Activated CD4-positive, CD25-positive, alpha-beta regulatory T cell treated with anti-CD3 and anti-CD28 coated beads, Interleukin-2, amount 50 U/mL, for 16 hours (primary cell): Measurements from ENCODE around the gene LHX1.

Experiments
- DNase-seq: peaks from one replicate; pipeline ENCODE4 v3.0.0-alpha.2; 2020; ENCODE audit warnings: low read depth, low spot score

Gene LHX1

GRCh38 chr17:36939052-36939801 is 2.0 kb downstream of the LHX1 start:
- no peak for DNase-seq

DNA sequence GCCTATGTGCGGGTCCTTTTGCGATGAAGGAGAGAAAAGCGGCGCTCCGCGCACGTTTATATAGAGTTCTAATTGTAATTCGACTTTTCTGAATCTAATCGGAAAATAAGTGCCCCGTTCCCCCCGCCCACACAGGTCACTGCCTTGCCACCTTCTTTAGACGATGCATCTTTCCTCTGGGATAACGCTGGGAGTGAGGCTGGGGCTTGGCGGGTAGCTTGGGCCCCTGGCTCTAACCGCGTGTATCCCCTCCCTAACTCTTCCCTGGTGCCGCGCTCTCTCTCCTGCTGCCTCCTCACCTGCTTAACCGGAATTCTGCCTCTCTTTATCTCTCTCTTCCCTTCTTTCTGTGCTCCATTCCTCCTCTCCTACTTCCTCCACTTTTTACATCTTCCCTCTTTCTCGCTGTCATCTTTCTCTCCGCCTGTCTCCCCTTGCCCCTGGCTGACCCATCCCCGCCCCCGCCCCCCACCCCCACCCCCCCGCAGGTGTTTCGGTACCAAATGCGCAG is 2.6 kb downstream of the LHX1 start:
- DNase-seq: no peak

DNA sequence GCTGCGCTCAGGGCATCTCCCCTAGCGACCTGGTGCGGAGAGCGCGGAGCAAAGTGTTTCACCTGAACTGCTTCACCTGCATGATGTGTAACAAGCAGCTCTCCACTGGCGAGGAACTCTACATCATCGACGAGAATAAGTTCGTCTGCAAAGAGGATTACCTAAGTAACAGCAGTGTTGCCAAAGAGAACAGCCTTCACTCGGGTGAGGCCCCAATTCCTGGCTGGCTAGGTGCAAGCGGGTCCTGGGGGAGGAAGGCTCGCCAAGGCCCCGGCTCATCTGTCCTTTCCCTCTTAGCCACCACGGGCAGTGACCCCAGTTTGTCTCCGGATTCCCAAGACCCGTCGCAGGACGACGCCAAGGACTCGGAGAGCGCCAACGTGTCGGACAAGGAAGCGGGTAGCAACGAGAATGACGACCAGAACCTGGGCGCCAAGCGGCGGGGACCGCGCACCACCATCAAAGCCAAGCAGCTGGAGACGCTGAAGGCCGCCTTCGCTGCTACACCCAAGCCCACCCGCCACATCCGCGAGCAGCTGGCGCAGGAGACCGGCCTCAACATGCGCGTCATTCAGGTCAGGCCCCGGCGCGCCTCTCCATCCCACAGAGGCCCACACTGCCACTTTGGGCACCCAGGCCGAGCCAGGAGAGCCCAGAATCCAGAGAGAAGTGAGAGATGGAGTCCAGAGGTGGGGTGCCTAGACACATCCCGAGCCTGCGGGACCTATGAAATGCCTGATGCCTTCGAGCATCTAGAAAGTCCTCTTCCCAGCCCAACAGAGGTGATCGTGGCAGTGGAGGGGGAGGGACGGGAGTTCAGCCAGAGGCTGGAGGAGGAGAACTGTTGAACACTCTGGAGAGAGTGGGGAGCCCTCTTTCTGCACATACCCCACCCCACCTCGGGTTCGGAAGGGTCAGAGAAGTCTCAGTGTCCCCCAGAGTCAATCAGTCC is 3.3 kb downstream of the LHX1 start:
- DNase-seq: no peak

GRCh38 chr17:36941265-36942010 is 4.2 kb downstream of the LHX1 start:
- no peak for DNase-seq

- no peak for DNase-seq
These were observed 4.8 kb downstream of the LHX1 start for GRCh38 chr17:36942019-36942599.

GRCh38 chr17:36942631-36943125 is 5.4 kb downstream of the LHX1 start:
- no peak for DNase-seq

DNA sequence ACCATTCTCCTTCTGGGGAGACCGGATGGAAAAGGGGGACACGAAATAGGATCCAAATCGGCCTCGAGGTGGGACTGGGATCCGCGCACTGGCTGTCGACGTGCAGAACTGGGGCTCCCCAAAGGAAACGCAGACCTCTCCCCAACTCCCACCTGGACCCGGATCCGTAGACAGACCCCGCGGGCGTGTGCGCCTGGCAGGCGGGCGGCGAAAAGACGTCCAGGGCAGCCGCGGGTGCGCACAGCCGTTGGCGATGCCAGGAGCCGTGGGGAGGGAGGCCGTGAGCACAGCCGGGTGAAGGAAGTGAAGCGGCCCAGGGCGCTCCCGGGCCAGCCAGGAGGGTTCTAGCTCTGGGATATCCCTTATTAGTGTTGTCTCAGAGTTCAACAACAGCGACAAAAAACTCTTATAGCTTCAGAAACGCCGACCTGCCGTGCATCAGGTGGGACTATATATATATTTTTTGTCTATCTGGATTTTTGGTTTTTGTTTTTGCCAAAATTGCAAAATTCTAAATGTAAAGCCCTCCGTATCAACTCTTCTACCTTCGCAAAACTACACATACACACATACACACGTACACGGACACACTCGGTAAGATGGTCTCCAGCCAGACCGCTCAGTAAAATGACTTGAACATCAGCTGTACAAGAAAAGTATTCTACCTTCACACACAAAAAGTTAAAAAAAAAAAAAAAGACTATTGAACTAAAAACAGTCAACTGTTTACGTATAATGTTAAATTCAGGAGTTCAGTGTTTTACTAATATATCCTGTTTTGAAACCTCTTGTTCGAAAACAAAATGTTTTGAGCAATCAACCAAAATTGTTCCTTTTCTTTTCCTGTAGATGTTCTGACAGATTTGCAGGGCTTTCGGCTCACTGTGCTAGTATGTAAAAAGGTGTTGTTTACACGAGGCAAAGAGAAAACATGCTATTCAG is 6.2 kb downstream of the LHX1 start:
- no peak for DNase-seq

- no peak for DNase-seq
These were observed 7.3 kb downstream of the LHX1 start for GRCh38 chr17:36944553-36944952.

GRCh38 chr17:36945140-36945539 is 7.9 kb downstream of the LHX1 start:
- DNase-seq: no peak

DNA sequence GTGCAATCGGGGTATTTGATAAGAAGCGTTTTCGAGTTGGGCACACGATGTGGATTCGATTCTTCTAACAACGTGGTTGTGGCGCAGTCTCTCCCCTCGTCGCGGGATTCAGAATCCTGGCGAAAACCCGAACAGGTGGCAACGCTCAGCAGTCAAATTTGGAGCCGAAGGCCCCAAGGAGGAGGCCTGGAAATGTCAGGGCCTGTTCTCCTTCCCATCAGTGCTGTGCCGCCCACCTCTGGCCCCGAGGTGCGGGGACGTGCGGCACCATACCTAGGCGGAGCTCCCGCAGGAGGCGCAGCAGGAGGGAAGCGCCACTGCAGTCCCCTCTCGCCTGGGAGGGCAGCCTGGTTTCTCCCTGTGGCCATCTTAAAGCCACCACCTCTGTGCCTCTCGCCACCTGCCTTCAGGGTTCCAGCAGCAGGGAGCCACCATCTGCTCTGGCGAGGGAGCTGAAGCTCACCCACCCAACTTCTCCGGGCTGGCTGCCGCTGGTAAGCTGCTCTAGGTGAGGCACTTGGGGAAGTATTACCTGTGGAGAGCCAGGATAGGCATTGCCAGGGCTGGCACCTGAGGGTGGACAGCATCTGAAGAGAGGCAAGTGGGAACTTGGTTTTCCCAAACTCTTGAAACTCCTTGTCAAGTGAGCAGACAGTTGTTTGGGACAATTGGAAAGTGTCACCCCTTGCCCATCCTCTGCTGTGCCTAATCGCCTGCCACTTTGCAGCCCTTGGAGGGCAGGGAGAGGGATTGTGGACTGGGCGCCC is 8.9 kb downstream of the LHX1 start:
- no peak for DNase-seq

DNA sequence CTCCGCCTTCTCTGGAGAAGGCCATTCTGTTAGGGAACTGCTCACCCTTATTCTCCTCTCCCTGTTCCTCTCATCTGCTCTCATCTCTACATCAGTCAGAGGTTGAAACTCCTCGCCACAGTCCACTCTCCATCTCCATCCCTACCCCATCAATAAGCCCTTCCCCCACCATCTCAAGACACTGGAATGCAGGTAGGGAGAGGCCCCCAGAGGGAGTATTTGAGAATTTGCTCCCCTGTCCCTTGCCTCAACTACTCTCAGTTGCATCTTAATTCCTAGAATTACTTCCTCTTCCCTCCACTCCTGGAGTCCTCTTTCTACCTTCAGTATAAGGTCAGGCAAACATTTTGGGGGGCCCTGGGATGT is 9.4 kb downstream of the LHX1 start:
- no peak for DNase-seq

DNA sequence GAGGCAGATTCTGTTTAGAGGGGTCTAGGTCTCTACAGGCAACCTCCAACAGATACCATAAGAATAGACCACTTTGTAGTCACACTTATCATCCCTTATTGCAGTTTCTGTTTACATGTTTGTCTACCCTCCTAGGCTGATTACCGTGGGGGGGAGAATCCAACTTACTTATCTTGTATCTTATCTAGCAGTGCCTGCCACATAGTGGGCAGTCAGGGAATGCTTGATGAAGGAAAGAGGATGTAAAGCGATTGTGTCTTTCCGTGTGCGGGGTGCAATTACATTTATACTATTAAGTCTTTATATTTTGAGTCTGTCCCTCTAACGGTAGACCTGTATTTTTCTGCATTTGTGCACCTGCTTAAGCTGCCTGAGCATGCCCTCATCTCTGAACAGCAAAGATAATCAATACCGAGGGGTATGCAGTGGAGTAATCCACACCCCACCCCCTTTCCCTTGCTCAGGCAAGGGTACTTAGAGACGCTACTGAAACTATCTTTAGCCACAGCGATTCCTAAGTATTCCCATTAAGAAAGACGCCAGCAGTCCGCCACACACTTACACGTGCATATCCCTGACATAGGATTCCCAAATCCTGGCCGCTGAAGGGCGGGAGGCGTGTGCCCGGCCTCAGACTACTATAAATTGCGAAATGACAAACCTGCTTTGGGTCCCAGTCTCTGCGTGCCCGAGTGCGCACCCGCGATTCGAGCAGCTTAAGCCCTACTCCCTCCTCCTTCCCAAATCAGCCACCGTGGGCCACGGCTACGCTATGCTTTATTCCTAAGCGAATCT is 10.8 kb downstream of the LHX1 start:
- DNase-seq: no peak

DNA sequence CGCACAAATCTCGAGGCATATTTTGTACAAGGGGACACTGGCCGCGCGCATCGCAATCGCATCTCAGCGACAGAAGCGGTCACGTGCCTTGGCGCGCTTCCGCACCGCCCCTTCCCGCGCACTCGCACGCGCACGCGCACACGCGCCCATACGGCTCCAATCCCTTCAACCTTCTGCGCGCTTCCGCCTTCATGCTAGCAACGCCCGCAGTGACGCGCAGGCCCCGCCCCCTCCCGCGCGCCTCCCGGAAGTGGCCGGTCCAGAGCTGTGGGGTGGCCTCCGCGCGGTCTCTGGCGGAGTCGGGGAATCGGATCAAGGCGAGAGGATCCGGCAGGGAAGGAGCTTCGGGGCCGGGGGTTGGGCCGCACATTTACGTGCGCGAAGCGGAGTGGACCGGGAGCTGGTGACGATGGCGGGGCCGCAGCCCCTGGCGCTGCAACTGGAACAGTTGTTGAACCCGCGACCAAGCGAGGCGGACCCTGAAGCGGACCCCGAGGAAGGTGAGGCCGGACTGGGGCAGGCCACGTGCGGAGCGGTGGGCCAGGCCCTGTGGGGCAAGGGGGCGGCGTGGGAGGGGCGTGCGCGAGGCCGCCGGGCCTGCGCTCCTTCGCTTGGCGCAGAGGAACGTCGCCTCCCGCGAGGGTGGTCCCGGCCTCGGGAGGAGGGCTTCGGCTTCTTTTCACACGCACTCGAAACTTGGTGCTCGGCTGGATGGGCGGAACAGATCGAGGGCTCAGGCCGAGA is 11.6 kb downstream of the LHX1 start, which contains the start of gene AATF:
Gene AATF (plus strand): TSS at position 238 of the 744 bp plus-strand sequence. CDS start 172 bp downstream, at position 410.
- peak; percentile 97 for DNase-seq

DNA sequence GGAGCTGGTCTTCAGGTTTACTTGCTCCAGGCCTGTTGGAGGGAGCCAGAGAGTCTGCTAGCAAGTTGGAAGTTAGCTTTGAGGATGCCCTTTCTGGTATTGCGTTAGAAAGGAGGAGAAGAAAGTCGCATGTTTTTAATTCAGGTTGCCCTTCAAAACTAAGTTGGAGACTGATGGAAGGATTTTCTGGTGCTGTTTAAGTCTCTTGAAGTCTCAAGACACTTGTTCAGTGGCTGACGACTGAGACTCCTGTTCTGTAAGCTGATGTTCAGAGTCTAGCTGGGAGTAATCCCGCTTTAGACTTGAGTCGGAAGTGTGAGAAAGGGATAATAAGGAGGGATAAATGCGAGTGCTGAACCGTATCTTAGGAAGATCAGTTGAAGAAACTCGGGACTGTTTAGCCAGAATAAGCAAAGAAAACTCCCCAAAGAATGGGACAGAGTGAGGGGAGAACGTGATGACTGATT is 12.2 kb downstream of the LHX1 start:
- DNase-seq: no peak

- no peak for DNase-seq
These were observed 12.8 kb downstream of the LHX1 start for GRCh38 chr17:36950027-36950426.

DNA sequence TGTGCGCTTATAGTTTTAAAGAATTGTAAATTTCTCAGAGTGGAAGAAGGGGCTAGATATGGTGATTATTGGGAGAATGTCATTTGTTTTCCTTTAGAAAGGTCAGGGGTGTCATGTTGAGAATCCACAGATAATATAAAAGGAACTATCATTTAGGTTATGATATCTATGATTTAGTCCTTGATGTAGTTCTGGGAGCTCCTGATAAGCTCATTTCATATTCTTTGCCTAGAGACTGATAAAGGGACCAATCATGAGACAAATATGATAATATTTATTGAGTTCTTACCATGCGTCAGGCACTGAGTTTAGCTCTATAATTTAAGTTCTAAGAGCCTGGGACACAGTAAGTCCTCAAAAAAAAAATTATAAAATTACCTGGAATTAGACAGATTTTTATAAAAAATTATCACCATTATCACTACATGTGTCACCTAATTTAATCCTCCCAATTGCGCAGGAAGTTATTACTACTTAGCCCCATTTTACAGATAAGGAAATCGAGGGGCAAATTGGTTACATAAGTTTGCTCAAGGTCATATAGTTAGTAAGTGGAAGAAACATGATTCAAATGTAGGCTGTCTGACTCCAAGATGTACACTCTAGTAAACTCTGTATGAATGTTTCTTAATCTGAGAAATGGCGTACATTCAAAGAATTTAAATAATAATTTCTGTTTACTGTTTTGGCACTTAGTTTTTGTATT is 14.0 kb downstream of the LHX1 start:
- DNase-seq: no peak

DNA sequence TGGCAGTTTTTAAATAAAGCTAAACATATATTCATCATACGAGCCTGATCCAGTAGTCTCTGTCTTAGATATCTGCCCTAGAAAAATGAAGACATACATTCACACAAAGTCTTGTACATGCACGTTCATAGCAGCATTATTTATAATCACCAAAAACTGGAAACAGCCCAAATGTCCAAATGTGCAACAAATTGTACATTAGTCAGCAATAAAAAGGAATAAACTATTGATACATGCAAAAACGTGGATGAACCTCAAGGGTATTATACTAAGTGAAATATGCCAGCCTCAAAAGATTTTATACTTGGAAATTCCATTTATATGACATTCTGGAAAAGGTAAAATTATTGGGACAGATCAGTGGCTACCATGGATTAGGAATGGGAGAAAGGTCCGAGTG is 34.2 kb downstream of the LHX1 start:
- no peak for DNase-seq
